ENCODE data around the gene OR10A2.
"Not testable (repeated sequence)": the region's sequence is repeated elsewhere in the genome, so short reads cannot be mapped to it uniquely, and the experiment has no call there.

Gene OR10A2, protein sequence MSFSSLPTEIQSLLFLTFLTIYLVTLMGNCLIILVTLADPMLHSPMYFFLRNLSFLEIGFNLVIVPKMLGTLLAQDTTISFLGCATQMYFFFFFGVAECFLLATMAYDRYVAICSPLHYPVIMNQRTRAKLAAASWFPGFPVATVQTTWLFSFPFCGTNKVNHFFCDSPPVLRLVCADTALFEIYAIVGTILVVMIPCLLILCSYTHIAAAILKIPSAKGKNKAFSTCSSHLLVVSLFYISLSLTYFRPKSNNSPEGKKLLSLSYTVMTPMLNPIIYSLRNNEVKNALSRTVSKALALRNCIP

DNA sequence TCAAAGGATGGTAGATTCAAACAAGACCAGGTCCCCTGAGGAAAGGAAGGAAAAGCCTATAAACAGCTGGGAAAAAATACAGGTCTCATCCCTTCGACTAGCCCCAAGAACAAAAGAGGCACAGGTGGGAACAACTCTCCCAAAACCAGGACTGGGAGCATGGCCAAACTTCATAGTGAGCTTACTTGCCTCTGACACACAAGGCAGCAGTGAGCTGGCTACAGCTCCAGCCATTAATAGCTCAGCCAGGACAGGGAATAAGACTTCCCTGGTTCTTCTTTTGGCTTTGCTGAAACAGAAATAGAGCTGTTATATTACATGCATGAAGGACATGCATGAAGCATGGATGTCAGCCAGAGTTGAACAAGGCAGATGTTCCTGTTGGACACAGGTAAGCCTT is at the start of gene OR10A2:
OR10A2 (plus strand) TSS at position 97 of the 400 bp plus-strand sequence. CDS start 6,698 bp downstream, outside the sequence.
- no peak for DNase-seq (ENCODE audit: low read depth)

DNA sequence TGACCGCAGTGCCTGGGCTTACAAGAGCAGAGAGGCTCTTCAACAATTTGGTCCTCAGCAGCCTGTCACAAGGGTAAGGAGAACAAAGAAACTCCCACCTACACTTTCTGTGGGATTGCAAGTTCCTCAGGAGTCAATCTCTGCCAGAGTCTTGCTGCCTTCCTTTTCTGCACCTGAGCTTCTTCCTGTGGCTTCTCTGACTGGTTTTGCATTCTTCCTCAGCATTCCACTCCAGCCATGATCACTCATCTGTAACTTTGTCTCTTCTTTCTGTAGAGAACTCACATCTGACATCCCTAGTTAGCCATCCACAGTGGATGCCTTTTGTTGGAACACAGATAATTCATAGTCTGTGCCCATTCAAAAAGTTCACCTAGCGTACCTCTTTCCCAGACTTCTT is 49.2 kb upstream of the OR10A2 start:
- no peak for DNase-seq (ENCODE audit: low read depth)

DNA sequence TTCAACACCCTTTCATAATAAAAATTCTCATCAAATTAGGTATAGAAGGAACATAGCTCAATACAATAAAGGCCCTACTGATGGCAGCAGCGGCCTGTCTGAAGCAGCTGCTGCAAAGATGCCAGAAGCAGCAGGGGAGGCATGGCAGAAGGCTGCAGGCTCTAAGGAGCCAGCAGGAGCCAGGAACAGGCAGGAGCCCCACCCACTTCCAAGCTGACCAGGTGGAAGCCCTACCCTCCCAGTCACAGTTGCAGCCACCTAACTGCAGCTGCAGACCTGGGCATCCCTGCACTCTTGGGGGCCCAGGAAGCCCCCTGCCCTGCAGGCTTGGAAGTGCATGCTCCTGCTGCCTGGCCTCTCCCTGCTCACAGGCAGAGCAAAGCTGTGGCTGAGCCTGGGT is 45.2 kb upstream of the OR10A2 start:
- no peak for DNase-seq (ENCODE audit: low read depth)

DNA sequence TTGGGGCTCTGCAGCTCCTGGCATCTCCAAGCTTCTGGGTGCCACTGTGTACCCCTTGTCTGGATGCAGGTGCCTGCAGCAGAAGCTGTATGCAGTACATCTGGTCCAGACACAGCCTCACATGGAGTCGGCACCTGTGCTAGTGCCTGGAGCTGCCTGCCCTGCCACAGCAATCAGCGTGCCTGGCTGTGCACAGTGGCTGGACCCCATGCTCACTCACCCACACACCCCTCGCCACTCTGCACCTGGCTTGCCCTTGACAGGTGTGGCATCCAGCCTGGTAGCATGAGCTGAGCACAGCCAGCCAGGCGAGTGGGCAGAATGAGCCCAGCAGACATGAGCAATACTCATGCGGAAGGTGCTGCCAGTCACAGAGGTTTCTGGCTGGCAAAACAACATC is 43.9 kb upstream of the OR10A2 start:
- no peak for DNase-seq (ENCODE audit: low read depth)

DNA sequence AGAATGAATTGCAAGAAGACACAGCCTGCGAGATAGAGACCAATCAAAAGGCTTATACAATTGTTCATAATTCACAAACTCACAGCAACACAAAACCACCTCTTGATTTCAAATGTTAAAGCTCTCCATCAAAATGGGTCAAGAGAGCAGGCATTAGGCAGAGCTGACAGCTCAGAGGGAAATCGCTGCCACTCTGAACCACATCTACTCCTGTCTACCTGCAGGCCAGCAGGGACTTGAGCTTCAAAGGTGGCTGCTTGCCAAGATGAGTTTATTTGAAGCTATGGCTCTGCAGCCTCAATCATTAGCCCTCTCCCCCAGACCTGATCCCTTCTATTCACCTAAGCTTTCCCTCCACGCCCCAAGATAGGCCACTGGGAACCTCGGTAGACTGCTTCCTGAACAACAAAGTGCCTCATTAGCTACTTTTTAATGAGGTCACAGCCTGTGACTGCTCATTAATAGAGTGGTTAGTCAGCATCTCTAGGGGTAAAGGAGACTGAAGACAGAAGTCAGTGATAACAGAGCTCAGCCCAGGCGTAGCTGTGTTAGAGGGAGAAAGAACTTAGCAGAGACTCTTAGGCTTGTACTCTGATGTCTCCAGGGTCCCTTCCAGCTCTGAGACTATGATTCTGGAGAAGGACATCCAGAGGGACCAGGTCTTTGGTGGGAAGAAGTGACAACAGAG is 38.6 kb upstream of the OR10A2 start:
- DNase-seq (ENCODE audit: low read depth) = no peak

DNA sequence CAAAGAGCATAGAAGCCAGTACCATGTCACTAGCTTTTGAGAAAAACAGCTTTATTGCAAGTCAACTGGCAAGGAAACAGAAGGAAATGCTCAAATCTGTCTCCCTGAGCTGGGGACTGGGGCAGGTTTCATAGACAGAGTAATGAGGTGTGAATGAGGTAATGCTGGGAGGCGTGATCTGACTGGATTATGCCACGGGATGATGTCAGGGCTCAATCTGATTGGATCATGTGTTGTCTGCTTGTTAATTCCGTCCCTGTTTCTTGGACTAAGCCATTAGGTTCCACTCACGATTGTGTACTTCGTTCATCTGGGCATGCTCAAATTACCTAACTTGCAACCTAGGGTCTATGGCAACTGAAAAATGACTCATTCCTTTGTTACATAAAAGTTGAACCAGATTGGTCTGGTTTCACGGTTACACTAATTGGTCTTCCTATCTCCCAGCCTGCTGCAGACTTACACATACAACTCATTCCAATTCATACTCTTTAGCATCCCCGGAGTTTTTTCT is 37.6 kb upstream of the OR10A2 start:
- DNase-seq (ENCODE audit: low read depth) = no peak

DNA sequence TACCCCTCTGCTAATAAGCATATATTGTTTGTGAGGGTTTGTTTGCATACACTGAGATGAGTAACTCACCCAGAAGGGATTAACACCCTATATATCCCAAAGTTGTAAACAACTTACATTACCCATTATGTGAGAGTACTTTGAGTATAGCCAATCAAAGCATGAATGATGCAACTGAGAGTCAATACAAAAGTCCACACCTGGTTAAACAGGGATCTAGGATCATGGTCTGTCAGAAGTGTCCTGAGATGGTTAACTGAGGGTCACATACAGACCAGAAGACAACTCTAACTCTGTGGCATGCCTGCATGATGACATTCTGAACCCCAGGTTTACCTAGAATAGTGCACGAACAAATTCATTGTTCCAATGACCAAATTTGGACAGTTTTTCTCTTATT is 34.8 kb upstream of the OR10A2 start:
- DNase-seq (ENCODE audit: low read depth) = no peak

DNA sequence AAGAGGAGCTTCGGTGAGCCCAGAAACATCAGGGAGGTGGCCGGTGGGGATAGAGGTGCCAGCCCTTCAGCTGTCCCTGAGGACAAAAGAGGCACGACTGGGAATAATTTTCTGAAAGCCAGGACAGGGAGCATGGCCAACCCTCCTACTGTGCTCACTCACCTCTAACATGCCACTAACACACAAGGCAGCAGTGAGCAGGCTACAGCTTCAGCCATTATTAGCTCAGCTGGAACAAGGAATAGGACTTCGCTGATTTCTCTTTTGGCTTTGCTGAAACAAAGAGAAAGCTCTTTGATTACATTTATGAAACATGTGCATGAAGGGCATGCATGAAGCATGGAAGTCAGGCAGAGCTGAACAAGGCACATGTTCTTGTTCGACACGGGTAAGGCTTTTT is 29.5 kb upstream of the OR10A2 start:
- no peak for DNase-seq (ENCODE audit: low read depth)

DNA sequence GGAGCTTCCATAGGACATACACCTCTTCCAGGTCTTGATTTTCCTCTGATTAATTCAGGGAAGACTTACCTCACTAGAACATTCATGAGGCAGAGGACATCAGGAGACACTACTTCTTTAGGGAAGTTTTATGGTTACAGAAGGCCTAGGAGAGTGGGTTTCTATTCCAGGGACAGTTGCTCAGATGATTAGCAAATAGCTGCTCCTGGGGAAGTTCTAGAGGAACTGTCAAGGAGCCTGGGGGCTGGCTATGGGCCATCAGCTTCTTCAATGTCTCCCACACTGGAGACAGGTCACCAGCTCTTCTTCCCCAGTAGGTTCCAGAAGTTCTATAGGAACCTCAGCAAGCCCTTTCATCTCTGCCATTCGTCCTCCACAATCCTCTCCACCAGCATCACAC is 28.8 kb upstream of the OR10A2 start:
- no peak for DNase-seq (ENCODE audit: low read depth)

DNA sequence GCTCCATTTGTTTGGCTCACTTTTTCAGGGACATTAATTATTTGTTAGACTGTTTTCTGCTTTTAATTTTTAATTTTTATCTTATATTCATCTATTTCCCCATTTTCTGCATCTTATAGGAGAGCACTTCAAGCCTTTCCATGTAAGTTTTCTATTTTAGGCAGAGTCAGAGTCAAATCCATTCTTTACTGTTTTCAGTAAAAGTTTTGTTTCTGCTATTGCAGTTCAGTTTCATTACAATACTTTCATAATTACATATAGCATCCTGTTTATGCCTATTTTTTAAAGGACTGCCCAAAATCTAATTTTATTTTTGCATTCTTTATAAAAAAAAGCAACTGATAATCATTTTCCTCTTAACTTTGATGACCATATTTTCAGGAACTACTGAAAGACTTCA is 21.2 kb upstream of the OR10A2 start:
- DNase-seq (ENCODE audit: low read depth) = no peak

DNA sequence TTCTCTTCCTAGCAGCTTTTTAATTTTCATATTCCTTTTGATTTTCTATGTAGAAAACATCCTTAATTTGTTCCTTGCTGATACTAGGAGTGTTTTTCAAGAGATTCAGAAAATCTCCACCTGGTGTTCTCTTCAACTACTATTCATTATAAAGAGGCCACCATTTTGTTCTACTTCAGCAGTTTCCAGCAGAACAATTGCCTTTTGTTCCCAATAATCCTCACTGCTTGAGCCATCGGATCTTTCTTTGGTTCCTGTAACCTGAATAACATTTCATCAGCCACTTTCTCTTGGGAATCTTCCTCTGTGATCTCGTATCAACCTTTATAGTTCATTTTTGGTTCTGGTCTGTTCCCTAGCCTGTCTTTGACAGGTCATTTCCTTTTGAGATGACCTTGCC is 19.2 kb upstream of the OR10A2 start:
- DNase-seq (ENCODE audit: low read depth) = no peak

DNA sequence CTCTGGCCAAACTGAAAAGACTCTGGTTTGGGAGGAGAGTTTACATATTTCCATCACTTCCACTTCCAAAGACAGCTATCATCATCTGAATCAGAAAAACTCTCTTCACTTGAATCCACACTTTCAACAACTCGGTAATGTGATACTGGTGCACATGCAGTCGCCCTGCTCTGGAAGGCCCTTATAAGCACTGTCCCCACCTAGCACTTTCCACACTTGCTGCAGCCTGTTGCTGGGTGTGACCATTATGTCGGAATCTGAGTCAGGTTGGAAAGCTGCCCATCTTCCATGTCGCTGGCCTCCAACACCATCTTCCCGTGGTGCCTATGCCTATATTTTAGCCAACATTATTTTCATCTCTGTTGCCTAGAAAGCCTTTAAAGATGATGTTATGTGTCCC is 18.5 kb upstream of the OR10A2 start:
- DNase-seq (ENCODE audit: low read depth) = no peak

DNA sequence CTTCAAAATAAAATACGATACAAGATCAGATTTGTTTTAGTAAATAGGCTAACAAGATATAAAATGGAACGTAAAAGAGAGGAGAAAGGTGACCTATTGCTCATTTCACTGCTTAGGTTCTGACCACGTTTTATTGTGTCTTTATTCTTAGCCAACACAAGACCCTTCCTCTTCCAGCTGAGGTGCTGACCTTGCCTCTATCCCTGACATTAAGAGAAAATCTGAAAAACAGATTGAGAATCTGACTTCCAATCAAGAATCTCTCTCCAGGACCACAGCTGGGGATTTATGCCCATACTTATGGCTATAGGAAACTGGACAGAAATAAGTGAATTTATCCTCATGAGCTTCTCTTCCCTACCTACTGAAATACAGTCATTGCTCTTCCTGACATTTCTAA is 17.5 kb upstream of the OR10A2 start, which contains the start of gene OR10A5:
OR10A5 (plus strand) TSS at position 301 of the 400 bp plus-strand sequence; CDS start at position 301, 0 bp downstream.
- DNase-seq (ENCODE audit: low read depth) = no peak

DNA sequence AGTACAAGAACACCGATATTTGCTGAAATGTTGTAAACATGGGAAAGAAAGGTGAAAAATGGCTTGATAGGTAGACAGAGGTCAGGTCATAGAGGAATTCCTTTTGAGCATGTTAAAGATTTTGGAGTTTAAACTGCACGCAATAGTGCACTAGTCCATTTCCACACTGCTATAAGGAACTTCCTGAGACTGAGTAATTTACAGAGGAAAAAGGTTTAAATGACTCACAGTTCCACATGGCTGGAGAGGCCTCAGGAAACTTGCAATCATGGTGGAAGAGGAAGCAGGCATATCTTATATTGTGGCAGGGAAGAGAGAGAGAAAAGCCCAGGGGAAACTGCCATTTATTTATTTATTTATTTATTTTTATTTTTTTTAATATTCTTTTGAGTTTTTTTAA is 12.3 kb upstream of the OR10A2 start:
- no peak for DNase-seq (ENCODE audit: low read depth)

DNA sequence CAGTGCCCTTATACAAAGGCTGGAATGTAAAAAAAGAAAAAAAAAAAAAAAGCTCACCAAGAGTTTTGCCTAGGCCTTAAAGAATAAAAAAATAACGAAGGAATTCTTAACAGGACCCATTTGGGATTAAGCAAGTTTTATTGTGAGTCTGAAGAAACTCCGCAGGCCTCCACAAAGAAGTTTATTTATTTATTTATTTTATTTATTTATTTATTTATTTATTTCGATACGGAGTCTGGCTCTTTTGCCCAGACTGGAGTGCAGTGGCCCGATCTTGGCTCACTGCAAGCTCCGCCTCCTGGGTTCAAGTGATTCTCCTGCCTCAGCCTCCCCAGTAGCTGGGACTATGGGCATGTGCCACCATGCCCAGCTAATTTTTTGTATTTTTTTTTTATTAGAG is 8.1 kb upstream of the OR10A2 start:
- not testable (repeated sequence) for DNase-seq (ENCODE audit: low read depth)

DNA sequence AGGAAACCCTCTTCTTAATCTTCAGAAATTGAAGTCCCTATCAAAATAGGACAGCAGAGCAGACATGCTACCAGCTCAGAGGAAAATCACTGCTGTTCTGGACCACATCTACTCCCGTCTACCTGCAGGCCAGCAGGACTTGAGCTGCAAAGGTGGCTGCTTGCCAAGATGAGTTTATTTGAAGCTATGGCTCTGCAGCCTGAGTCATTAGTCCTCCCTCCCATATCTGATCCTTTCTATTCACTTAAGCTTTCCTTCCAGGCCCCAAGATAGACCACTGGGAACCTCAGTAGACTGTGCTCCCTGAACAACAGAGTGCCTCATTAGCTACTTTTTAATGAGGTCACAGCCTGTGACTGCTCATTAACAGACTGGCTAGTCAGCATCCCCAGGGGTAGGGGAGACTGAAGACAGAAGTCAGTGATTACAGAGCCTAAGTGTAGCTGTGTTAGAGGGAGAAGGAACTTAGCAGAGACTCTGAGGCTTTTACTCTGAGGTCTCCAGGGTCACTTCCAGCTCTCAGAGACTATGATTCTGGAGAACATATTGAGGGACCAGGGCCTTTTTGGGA is 6.8 kb upstream of the OR10A2 start:
- no peak for DNase-seq (ENCODE audit: low read depth)

DNA sequence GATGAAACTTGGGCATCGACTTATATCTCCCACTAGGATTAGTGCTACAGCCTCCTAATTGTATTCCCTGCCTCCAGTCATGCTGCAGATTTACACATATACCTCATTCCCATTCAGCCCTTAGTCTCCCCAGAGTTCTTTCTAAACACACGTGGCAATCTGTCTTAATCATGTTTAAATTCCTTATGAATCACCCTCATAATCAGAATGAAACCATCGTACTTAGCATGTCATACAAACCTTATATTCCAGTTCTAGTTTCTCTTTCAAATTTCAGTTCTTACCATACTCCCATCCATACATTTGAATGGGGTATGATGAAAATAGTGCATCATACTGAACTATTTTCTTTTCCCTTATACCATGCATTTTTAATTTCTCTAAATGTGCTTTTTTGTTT is 6.0 kb upstream of the OR10A2 start:
- DNase-seq (ENCODE audit: low read depth) = no peak

DNA sequence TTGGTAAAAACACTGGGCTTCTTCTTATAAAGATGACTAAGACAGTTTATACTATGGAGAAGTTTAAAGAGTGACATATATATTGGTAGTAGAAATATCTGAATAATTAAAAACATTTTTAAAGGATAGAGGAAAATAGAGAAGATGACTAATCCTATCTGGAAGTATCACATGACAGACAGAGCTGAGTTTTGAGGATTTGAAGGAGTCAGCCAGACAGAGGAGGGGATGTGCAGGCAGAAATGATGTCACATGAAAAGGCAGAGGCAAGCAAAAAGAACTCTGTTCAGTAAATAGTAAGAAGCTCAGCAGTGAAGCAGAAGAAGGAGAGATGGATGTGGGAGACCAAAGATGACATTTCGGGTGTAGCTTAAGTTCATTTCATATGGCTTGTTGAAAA is 1.6 kb downstream of the OR10A2 start:
- no peak for DNase-seq (ENCODE audit: low read depth)

DNA sequence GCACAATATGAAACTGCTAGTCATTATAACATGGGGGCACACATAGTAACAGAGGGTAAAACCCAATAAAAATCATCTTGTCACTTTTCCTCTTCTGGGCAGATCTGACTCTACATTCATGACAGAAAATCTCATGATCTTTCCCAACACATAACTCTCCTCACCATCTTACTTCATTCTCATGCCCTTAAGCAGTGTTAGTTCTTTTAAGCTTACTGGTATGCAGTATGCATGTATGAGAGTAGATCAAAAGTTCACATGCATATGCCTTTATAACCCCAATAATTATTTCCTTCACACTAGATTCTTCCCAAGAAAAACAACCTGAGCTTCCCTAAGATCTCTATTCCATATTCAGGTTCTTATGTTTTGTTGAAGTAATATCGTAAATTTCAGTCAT is 8.4 kb downstream of the OR10A2 start:
- no peak for DNase-seq (ENCODE audit: low read depth)

DNA sequence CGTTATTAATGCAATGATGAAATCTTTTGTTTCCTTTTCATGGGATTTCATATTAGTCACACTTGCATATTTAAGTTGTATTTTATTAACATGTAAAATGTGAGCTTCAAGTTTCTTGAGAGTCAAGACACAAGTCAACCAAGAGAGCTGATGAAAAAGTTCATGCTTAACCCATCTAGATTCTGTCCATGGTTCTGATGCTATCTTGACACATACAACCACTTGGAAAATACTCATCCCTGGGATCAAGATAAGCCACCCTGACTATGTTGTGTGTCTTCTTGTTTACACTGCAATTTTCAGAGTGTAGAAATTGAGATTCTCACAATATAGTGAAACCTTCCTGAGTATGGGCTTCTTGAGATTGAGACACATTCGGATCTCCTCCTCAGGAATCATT is 12.9 kb downstream of the OR10A2 start:
- no peak for DNase-seq (ENCODE audit: low read depth)

DNA sequence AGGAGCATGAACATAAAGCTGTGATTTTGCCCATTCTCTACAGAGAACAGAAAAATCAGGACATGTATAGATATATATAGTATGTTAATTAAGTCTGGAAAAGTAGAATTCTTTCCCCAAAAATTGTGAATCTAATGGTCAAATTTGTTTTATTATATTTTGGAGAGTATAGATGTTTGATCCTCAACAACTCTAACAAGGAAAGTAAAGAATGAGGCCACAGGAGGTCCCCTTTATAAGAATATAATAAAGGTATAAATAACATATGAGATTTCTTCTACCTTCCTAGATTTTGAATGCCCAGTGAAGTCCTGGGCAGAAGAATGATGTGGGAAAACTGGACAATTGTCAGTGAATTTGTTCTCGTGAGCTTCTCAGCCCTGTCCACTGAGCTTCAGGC is 13.5 kb downstream of the OR10A2 start, which contains the start of gene OR10A4:
OR10A4 (plus strand) TSS at position 301 of the 400 bp plus-strand sequence; CDS start at position 324, 23 bp downstream.
- DNase-seq (ENCODE audit: low read depth) = no peak

DNA sequence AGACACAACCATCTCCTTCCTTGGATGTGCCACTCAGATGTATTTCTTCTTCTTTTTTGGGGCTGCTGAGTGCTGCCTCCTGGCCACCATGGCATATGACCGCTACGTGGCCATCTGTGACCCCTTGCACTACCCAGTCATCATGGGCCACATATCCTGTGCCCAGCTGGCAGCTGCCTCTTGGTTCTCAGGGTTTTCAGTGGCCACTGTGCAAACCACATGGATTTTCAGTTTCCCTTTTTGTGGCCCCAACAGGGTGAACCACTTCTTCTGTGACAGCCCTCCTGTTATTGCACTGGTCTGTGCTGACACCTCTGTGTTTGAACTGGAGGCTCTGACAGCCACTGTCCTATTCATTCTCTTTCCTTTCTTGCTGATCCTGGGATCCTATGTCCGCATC is 14.1 kb downstream of the OR10A2 start:
- no peak for DNase-seq (ENCODE audit: low read depth)

DNA sequence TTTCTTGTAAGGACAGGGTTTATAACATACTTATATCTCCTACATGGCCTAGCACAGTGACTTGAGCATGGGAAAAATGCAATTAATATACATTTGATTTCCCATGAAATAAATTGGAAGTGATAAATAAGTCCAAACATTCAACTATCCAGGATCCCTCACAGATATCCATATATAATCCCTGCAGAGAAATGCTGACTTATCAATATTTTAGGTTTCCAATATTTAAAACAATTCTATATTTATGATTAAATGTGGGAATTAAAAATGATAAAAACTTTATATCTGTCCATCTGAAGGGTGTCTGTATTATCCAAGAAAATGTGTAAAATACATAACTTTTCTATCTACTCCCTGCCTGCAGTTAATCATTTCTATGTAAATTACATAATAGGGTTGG is 19.9 kb downstream of the OR10A2 start:
- DNase-seq (ENCODE audit: low read depth) = no peak
